Skeletal muscle satellite cell (primary cell): ENCODE data around the gene SNRK. TPM values are rescaled to one million over a fixed set of nuclear protein-coding genes. Genes with fewer than 3 reads are reported as not detected.

ENCODE experiments used
- H3K27me3 ChIP-seq: 2 replicates; pipeline ENCODE4 v1.7.0; 2013; ENCODE audit warnings: low read length; ENCODE audit not compliant: control insufficient read depth, insufficient read depth
- H3K36me3 ChIP-seq: 2 replicates; pipeline ENCODE4 v1.7.0; 2013; ENCODE audit warnings: mild to moderate bottlenecking, control low read depth, low read length; ENCODE audit not compliant: insufficient read depth
- H3K4me1 ChIP-seq: 2 replicates; pipeline ENCODE4 v1.7.0; 2013; ENCODE audit warnings: low read length; ENCODE audit not compliant: control insufficient read depth, insufficient read depth
- H3K4me2 ChIP-seq: 2 replicates; pipeline ENCODE4 v1.7.0; 2013; ENCODE audit warnings: mild to moderate bottlenecking, low read length
- H3K4me3 ChIP-seq: 2 replicates; pipeline ENCODE4 v1.7.0; 2013; ENCODE audit warnings: low read length
- H3K9ac ChIP-seq: 2 replicates; pipeline ENCODE4 v1.7.0; 2013; ENCODE audit warnings: mild to moderate bottlenecking, low read depth, low read length, moderate library complexity
- H3K9me3 ChIP-seq: replicated peaks from 2 replicates; pipeline ENCODE4 v1.7.0; 2013; ENCODE audit warnings: mild to moderate bottlenecking, control low read depth, low read length
- total RNA-seq: library from RNA; depleted of rRNA; stranded (reverse); fragments of >200 nt; gene quantifications from 2 replicates; pipeline ENCODE4 v1.2.3, GENCODE V29; 2012; rRNA removed

SNRK gene, protein sequence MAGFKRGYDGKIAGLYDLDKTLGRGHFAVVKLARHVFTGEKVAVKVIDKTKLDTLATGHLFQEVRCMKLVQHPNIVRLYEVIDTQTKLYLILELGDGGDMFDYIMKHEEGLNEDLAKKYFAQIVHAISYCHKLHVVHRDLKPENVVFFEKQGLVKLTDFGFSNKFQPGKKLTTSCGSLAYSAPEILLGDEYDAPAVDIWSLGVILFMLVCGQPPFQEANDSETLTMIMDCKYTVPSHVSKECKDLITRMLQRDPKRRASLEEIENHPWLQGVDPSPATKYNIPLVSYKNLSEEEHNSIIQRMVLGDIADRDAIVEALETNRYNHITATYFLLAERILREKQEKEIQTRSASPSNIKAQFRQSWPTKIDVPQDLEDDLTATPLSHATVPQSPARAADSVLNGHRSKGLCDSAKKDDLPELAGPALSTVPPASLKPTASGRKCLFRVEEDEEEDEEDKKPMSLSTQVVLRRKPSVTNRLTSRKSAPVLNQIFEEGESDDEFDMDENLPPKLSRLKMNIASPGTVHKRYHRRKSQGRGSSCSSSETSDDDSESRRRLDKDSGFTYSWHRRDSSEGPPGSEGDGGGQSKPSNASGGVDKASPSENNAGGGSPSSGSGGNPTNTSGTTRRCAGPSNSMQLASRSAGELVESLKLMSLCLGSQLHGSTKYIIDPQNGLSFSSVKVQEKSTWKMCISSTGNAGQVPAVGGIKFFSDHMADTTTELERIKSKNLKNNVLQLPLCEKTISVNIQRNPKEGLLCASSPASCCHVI
- 8.5 and 12.4 TPM in 2 replicates for total RNA-seq

DNA sequence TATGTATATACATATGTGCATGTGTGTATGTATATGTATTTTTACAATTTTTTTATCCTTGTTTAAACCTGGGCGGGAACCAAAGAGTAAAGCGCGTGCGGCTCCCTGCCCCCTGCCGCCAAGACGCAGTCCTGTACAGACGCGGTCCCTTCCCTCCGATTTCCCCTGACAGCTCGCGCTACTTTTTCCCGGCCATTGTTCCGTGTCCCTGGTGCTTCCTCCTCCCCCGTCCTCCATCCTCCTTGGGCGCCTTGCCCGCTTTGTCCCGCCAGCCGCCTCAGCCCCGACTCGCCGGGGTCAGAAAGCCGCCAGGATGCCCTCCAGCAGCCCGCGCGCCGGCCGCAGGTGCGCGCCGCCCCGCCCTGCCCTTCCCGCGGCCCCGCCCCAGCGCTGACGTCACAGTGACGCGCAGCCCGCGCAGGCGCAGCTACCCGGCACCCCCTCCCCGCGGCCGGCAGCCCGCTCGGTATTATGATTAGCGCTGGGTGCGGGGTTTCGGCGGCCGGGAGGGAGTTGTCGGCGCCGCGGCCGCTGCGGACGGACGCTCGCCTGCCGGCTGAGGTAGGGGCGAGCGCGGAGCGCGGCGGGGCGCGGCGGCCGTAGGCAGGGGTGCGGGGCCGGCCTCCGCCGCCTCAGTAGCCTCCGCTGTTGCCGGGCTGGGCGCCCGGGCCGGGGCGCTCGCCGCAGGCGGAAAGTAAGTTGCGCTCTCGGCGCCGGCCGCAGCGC lies at the start of gene SNRK:
Gene SNRK (plus strand): TSS at position 426 of the 726 bp plus-strand sequence. CDS start 16,664 bp downstream, outside the sequence.
- peak within 1 kb of the TSS; percentile 89 for H3K4me3 ChIP-seq
- H3K4me2 ChIP-seq = peak within 1 kb of the TSS; percentile 88
- no peaks in the 10 kb centered on the region for H3K9me3 ChIP-seq
- H3K4me1 ChIP-seq = peaks cover 28% of the 10 kb centered on the region
- H3K9ac ChIP-seq = peak within 1 kb of the TSS; percentile 94
- peaks cover 4% of the 10 kb centered on the region for H3K27me3 ChIP-seq
- no peaks in the 10 kb centered on the region for H3K36me3 ChIP-seq

- no peaks in the 10 kb centered on the region for H3K27me3 ChIP-seq
- no peak overlapping the region for H3K9ac ChIP-seq
- no peak overlapping the region for H3K4me3 ChIP-seq
- no peaks in the 10 kb centered on the region for H3K36me3 ChIP-seq
- no peaks in the 10 kb centered on the region for H3K9me3 ChIP-seq
- no peak overlapping the region for H3K4me2 ChIP-seq
- H3K4me1 ChIP-seq = peaks cover 34% of the 10 kb centered on the region
These were observed 47.5 kb upstream of the SNRK start for GRCh38 chr3:43238801-43239200.

GRCh38 chr3:43239755-43240154 lies 46.6 kb upstream of the SNRK start:
- Histone ChIP-seq H3K4me2 (no peak overlapping the region), H3K27me3 (no peaks in the 10 kb centered on the region), H3K4me1 (peaks cover 31% of the 10 kb centered on the region), H3K9ac (no peak overlapping the region), H3K9me3 (no peaks in the 10 kb centered on the region), H3K4me3 (no peak overlapping the region), H3K36me3 (no peaks in the 10 kb centered on the region)

GRCh38 chr3:43243590-43244587 lies 42.5 kb upstream of the SNRK start:
- H3K9ac ChIP-seq = no peak overlapping the region
- H3K27me3 ChIP-seq = no peaks in the 10 kb centered on the region
- H3K4me2 ChIP-seq = no peak overlapping the region
- no peaks in the 10 kb centered on the region for H3K9me3 ChIP-seq
- no peaks in the 10 kb centered on the region for H3K36me3 ChIP-seq
- peaks cover 16% of the 10 kb centered on the region for H3K4me1 ChIP-seq
- H3K4me3 ChIP-seq = no peak overlapping the region

GRCh38 chr3:43244694-43245093 lies 41.6 kb upstream of the SNRK start:
- Histone ChIP-seq H3K4me3 (no peak overlapping the region), H3K4me2 (no peak overlapping the region), H3K9me3 (no peaks in the 10 kb centered on the region), H3K4me1 (peaks cover 16% of the 10 kb centered on the region), H3K27me3 (no peaks in the 10 kb centered on the region), H3K9ac (no peak overlapping the region), H3K36me3 (no peaks in the 10 kb centered on the region)

DNA sequence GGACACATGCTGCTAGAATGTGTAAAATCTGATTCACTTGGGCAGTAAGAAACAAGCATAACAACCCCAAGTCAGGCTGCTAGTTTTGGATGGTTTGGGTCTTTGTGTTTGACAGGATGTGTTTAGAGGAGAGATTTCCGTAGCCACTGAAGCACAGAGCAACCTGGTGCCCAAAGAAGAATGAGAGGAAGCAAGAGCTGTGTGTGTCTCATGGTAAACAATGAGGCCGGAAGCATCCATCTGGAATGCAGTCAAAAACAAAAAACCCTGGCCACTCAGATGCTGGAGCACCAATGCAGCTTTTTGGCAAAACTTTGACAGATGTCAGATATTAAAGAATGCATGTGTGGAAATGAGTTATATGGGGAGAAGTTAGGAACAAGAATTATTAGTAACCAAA lies 39.4 kb upstream of the SNRK start:
- Histone ChIP-seq H3K27me3 (no peaks in the 10 kb centered on the region), H3K36me3 (no peaks in the 10 kb centered on the region), H3K9ac (no peak overlapping the region), H3K4me3 (no peak overlapping the region), H3K9me3 (no peaks in the 10 kb centered on the region), H3K4me1 (peaks cover 16% of the 10 kb centered on the region), H3K4me2 (no peak overlapping the region)

GRCh38 chr3:43247561-43248184 lies 38.7 kb upstream of the SNRK start:
- H3K27me3 ChIP-seq = no peaks in the 10 kb centered on the region

GRCh38 chr3:43248185-43248583 lies 38.2 kb upstream of the SNRK start:
- Histone ChIP-seq H3K9ac (no peak overlapping the region), H3K9me3 (no peaks in the 10 kb centered on the region), H3K4me3 (no peak overlapping the region), H3K4me2 (no peak overlapping the region), H3K4me1 (peaks cover 10% of the 10 kb centered on the region), H3K27me3 (no peaks in the 10 kb centered on the region), H3K36me3 (no peaks in the 10 kb centered on the region)

More at GRCh38 chr3:43247561-43248184, 38.7 kb upstream of the SNRK start:
- Histone ChIP-seq H3K9me3 (no peaks in the 10 kb centered on the region), H3K4me1 (peaks cover 15% of the 10 kb centered on the region), H3K36me3 (no peaks in the 10 kb centered on the region), H3K4me2 (no peak overlapping the region), H3K4me3 (no peak overlapping the region), H3K9ac (no peak overlapping the region)

DNA sequence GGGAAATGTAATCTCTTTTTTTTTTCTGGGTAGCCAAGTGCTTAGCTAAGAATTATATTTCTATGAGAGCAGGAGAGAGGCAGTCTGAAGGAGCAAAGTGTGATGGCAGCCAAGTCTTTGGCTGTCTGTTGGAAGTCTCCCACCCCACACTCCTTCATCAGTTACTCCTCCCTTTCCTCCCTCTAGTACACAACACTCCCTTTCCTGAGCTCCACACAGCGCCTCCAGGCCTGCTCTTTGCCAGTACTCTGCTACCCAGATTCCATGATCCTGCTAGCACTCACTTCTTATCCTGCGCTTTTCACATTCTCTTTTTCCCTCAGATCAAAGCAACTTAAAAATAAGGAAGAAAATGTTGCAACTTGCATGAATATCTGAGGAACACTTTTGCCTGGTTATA lies 37.4 kb upstream of the SNRK start:
- no peaks in the 10 kb centered on the region for H3K27me3 ChIP-seq
- no peak overlapping the region for H3K9ac ChIP-seq
- no peaks in the 10 kb centered on the region for H3K9me3 ChIP-seq
- H3K36me3 ChIP-seq = no peaks in the 10 kb centered on the region
- peaks cover 2% of the 10 kb centered on the region for H3K4me1 ChIP-seq
- H3K4me2 ChIP-seq = no peak overlapping the region
- H3K4me3 ChIP-seq = no peak overlapping the region

- Histone ChIP-seq H3K9ac (no peak overlapping the region), H3K4me2 (no peak overlapping the region), H3K9me3 (no peaks in the 10 kb centered on the region), H3K4me3 (no peak overlapping the region), H3K36me3 (no peaks in the 10 kb centered on the region), H3K27me3 (no peaks in the 10 kb centered on the region), H3K4me1 (no peaks in the 10 kb centered on the region)
These were observed 36.9 kb upstream of the SNRK start for GRCh38 chr3:43249405-43249804.
